Astrocyte (in vitro differentiated cells and primary cell): ENCODE measurements around the gene TRAM2. TPM values are rescaled to one million over a fixed set of nuclear protein-coding genes. Genes with fewer than 3 reads are reported as not detected.

ENCODE experiments used
- DNase-seq: peaks from one replicate; pipeline ENCODE4 v3.0.0-alpha.2; 2010; ENCODE audit warnings: low read depth
- FAIRE-seq: peaks from 2 replicates; lab custom pipeline; 2011; peaks lifted over from hg19 to GRCh38; lab: Jason Lieb, UNC
- H2AFZ ChIP-seq: 2 replicates; pipeline ENCODE4 v1.6.0; 2012; ENCODE audit warnings: low read depth, low read length, inconsistent platforms
- H3K27ac ChIP-seq: 2 replicates; pipeline ENCODE4 v1.5.1; 2011; ENCODE audit warnings: low read depth, low read length, inconsistent platforms
- H3K27me3 ChIP-seq: 2 replicates; pipeline ENCODE4 v1.6.0; 2011; ENCODE audit warnings: low read length, inconsistent platforms; ENCODE audit not compliant: insufficient read depth
- H3K36me3 ChIP-seq: 2 replicates; pipeline ENCODE4 v1.5.1; 2011; ENCODE audit warnings: low read length, inconsistent platforms; ENCODE audit not compliant: insufficient read depth
- H3K4me1 ChIP-seq: 2 replicates; pipeline ENCODE4 v1.5.1; 2011; ENCODE audit warnings: low read length, inconsistent platforms; ENCODE audit not compliant: insufficient read depth
- H3K4me2 ChIP-seq: 2 replicates; pipeline ENCODE4 v1.6.0; 2012; ENCODE audit warnings: low read length, inconsistent platforms
- H3K4me3 ChIP-seq: 2 replicates; pipeline ENCODE4 v1.5.1; 2011; ENCODE audit warnings: low read depth, mild to moderate bottlenecking, low read length, inconsistent platforms; ENCODE audit not compliant: insufficient read depth
- H3K79me2 ChIP-seq: 2 replicates; pipeline ENCODE4 v1.6.0; 2012; ENCODE audit warnings: mild to moderate bottlenecking, low read length, inconsistent platforms; ENCODE audit not compliant: insufficient read depth
- H3K9ac ChIP-seq: 2 replicates; pipeline ENCODE4 v1.6.0; 2012; ENCODE audit warnings: mild to moderate bottlenecking, low read length, inconsistent platforms
- H3K9me3 ChIP-seq: 2 replicates; pipeline ENCODE4 v1.5.1; 2012; ENCODE audit warnings: low read depth, mild to moderate bottlenecking, low read length, inconsistent platforms; ENCODE audit not compliant: insufficient read depth
- H4K20me1 ChIP-seq: 2 replicates; pipeline ENCODE4 v1.6.0; 2012; ENCODE audit warnings: low read length, inconsistent platforms; ENCODE audit not compliant: insufficient read depth
- H3K27ac Mint-ChIP-seq: one replicate; pipeline ENCODE4 v1.8.0; 2021; ENCODE audit warnings: mild to moderate bottlenecking, mixed read lengths; ENCODE audit not compliant: unreplicated experiment
- H3K27me3 Mint-ChIP-seq: one replicate; pipeline ENCODE4 v1.8.0; 2021; ENCODE audit warnings: low read depth, mixed read lengths; ENCODE audit not compliant: unreplicated experiment
- H3K36me3 Mint-ChIP-seq: one replicate; pipeline ENCODE4 v1.8.0; 2021; ENCODE audit warnings: low read depth, mixed read lengths; ENCODE audit not compliant: unreplicated experiment
- H3K4me1 Mint-ChIP-seq: one replicate; pipeline ENCODE4 v1.8.0; 2021; ENCODE audit warnings: low read depth, mixed read lengths; ENCODE audit not compliant: unreplicated experiment
- H3K4me3 Mint-ChIP-seq: one replicate; pipeline ENCODE4 v1.8.0; 2021; ENCODE audit warnings: mild to moderate bottlenecking, moderate library complexity, mixed read lengths; ENCODE audit not compliant: unreplicated experiment
- H3K9me3 Mint-ChIP-seq: one replicate; pipeline ENCODE4 v1.8.0; 2021; ENCODE audit warnings: mild to moderate bottlenecking, mixed read lengths; ENCODE audit not compliant: unreplicated experiment
- CTCF ChIP-seq: IDR thresholded peaks from 2 replicates; pipeline ENCODE4 v1.5.1; 2011; ENCODE audit warnings: low read depth, mild to moderate bottlenecking, inconsistent platforms, low read length, moderate library complexity; ENCODE audit not compliant: insufficient read depth
- EZH2 ChIP-seq: IDR thresholded peaks from 2 replicates; pipeline ENCODE4 v1.6.1; 2012; ENCODE audit warnings: mild to moderate bottlenecking, low read length, inconsistent platforms; ENCODE audit not compliant: insufficient read depth
- total RNA-seq: library from RNA; stranded (reverse); gene quantifications from 2 replicates; pipeline ENCODE4 v1.2.1, GENCODE V29; 2021

TRAM2 gene
- total RNA-seq, 1 donor from 2014 or later, result 93.4 TPM

GRCh38 chr6:52499681-52500236, 77.1 kb downstream of the TRAM2 start:
- Mint-ChIP-seq H3K4me1 (peaks cover 47% of the 10 kb centered on the region), H3K4me3 (no peak overlapping the region), H3K9me3 (no peaks in the 10 kb centered on the region), H3K36me3 (peaks cover 35% of the 10 kb centered on the region), H3K27me3 (no peaks in the 10 kb centered on the region), H3K27ac (peak overlapping the region; percentile 94)
- Histone ChIP-seq H3K9me3 (no peaks in the 10 kb centered on the region), H3K36me3 (peaks cover 37% of the 10 kb centered on the region), H3K9ac (peak overlapping the region; percentile 32), H3K27me3 (no peaks in the 10 kb centered on the region), H3K27ac (peak overlapping the region; percentile 63), H3K79me2 (no peaks in the 10 kb centered on the region), H4K20me1 (no peaks in the 10 kb centered on the region), H2AFZ (no peak overlapping the region), H3K4me3 (no peak overlapping the region), H3K4me2 (no peak overlapping the region), H3K4me1 (peaks cover 38% of the 10 kb centered on the region)
- FAIRE-seq (no peak), DNase-seq (no peak)
- TF ChIP-seq CTCF (no peak), EZH2 (no peak)

GRCh38 chr6:52499026-52499425, 77.8 kb downstream of the TRAM2 start:
- DNase-seq (peak; percentile 69), FAIRE-seq (peak; percentile 41)
- H2AFZ ChIP-seq, result no peak overlapping the region
- Mint-ChIP-seq H3K36me3 (peaks cover 35% of the 10 kb centered on the region), H3K4me1 (peaks cover 45% of the 10 kb centered on the region), H3K27me3 (no peaks in the 10 kb centered on the region), H3K4me3 (no peak overlapping the region), H3K27ac (peak overlapping the region; percentile 94), H3K9me3 (no peaks in the 10 kb centered on the region)
- H3K36me3 ChIP-seq, result peaks cover 35% of the 10 kb centered on the region
- H3K27ac ChIP-seq, result peak overlapping the region; percentile 63
- no peaks in the 10 kb centered on the region for H3K27me3 ChIP-seq
- H3K9ac ChIP-seq, result peak overlapping the region; percentile 32
- peak overlapping the region; percentile 28 for H3K4me2 ChIP-seq
- no peak overlapping the region for H3K4me3 ChIP-seq
- H3K4me1 ChIP-seq, result peaks cover 31% of the 10 kb centered on the region
- TF ChIP-seq CTCF (no peak), EZH2 (no peak)
- no peaks in the 10 kb centered on the region for H3K9me3 ChIP-seq
- no peaks in the 10 kb centered on the region for H3K79me2 ChIP-seq
- no peaks in the 10 kb centered on the region for H4K20me1 ChIP-seq

- Histone ChIP-seq H3K9ac (no peak overlapping the region), H3K27ac (peak overlapping the region; percentile 63), H3K27me3 (no peaks in the 10 kb centered on the region), H3K79me2 (no peaks in the 10 kb centered on the region), H3K9me3 (no peaks in the 10 kb centered on the region), H4K20me1 (no peaks in the 10 kb centered on the region), H3K4me1 (peaks cover 26% of the 10 kb centered on the region), H3K4me2 (peak overlapping the region; percentile 28), H2AFZ (no peak overlapping the region), H3K36me3 (peaks cover 35% of the 10 kb centered on the region), H3K4me3 (no peak overlapping the region)
- Mint-ChIP-seq H3K36me3 (peaks cover 31% of the 10 kb centered on the region), H3K27ac (peak overlapping the region; percentile 94), H3K4me1 (peaks cover 40% of the 10 kb centered on the region), H3K9me3 (no peaks in the 10 kb centered on the region), H3K4me3 (no peak overlapping the region), H3K27me3 (no peaks in the 10 kb centered on the region)
- TF ChIP-seq CTCF (no peak), EZH2 (no peak)
- no peak for DNase-seq
- FAIRE-seq, result no peak
Measured at GRCh38 chr6:52498538-52499017, 78.3 kb downstream of the TRAM2 start.
